Transverse colon (tissue), 4 donors: ENCODE data around the gene SMIM22. TPM values are rescaled to one million over a fixed set of nuclear protein-coding genes. Genes with fewer than 3 reads are reported as not detected.

Experiments
- DNase-seq: peaks from one replicate; pipeline ENCODE4 v3.0.0-alpha.2; 2019
- H3K27ac ChIP-seq, 4 donors: fragments of 200-600 bp; sonication (generic); 2 replicates each; pipeline ENCODE4 v1.5.1; 2016 to 2018; ENCODE audit warnings: inconsistent platforms in 4 of 4
- H3K27me3 ChIP-seq: fragments of 200-600 bp; sonication (generic); 2 replicates; pipeline ENCODE4 v1.5.1; 2017; ENCODE audit warnings: inconsistent platforms
- H3K36me3 ChIP-seq, 4 donors: fragments of 200-600 bp; sonication (generic); 2 replicates each; pipeline ENCODE4 v1.5.1; 2017 to 2019; ENCODE audit warnings: inconsistent platforms in 4 of 4
- H3K4me1 ChIP-seq, 4 donors: fragments of 200-600 bp; sonication (generic); 2 replicates each; pipeline ENCODE4 v1.5.1; 2017 to 2020; ENCODE audit warnings: inconsistent platforms in 4 of 4
- H3K4me3 ChIP-seq, 4 donors: fragments of 200-600 bp; sonication (generic); 1 replicate in 1 of 4; 2 replicates in 3 of 4; pipeline versions ENCODE4 v1.5.1 to v1.6.1; 2017 to 2019; ENCODE audit warnings: inconsistent platforms in 4 of 4
- H3K9me3 ChIP-seq, 2 donors: fragments of 200-600 bp; sonication (generic); 2 replicates each; pipeline ENCODE4 v1.5.1; 2017 to 2019; ENCODE audit warnings: inconsistent platforms in 2 of 2
- EP300 ChIP-seq: sonication (generic); formaldehyde crosslinking; IDR thresholded peaks from one replicate; pipeline ENCODE4 v1.6.1; 2017; ENCODE audit warnings: antibody characterized with exemption, low read depth
- POLR2A ChIP-seq: fragments of 450-650 bp; IDR thresholded peaks from one replicate; pipeline ENCODE4 v1.6.1; 2016; ENCODE audit warnings: antibody characterized with exemption, mild to moderate bottlenecking, moderate library complexity
- POLR2AphosphoS5 ChIP-seq, 3 donors: sonication (generic); formaldehyde crosslinking; IDR thresholded peaks; one replicate each; pipeline ENCODE4 v1.6.1; 2016; ENCODE audit warnings: antibody characterized with exemption in 3 of 3
- WGBS, 2 donors: methylation state at CpG; one replicate each; pipeline ENCODE4 v1.1.5; 2018; ENCODE audit warnings: low coverage in 1 of 2; 5-methylcytosine and 5-hydroxymethylcytosine counted together
- in situ Hi-C, 4 donors: fragments of 200-750 bp; cut with MboI; loops; one replicate each; pipeline versions ENCODE4 v1.15.0 to v1.15.1; 2017; ENCODE audit warnings: low sequenced_read_pairs in 3 of 4, low pct_ligation_motif_present in 1 of 4, low pct_unique_long_range_greater_than_20kb in 1 of 4
- intact Hi-C: fragments of 100-400 bp; cut with DNase I; formaldehyde crosslinking; loops from one replicate; pipeline ENCODE4 v1.15.1; 2023; ENCODE audit warnings: low total_unique reads
- total RNA-seq, 4 donors: library from RNA; depleted of rRNA; stranded (reverse); fragments of >200 nt; gene quantifications; one replicate each; pipeline ENCODE4 v1.1.0, GENCODE V29; 2016
- TF ChIP-seq, protein P1 (sequence below), 5 experiments: fragments of 200-600 bp in 3 of 5; fragments of 450-650 bp in 2 of 5; sonication (generic) in 3 of 5; IDR thresholded peaks; 1 replicate in 2 of 5; 2 replicates in 3 of 5; pipeline ENCODE4 v1.5.1; 2016 to 2017; ENCODE audit warnings: antibody characterized with exemption in 5 of 5, inconsistent platforms in 3 of 5, mild to moderate bottlenecking in 2 of 5, moderate library complexity in 1 of 5

The SMIM22 gene
- total RNA-seq, 4 donors from 2014 or later = 88.0 to 450 (median 252) TPM

DNA sequence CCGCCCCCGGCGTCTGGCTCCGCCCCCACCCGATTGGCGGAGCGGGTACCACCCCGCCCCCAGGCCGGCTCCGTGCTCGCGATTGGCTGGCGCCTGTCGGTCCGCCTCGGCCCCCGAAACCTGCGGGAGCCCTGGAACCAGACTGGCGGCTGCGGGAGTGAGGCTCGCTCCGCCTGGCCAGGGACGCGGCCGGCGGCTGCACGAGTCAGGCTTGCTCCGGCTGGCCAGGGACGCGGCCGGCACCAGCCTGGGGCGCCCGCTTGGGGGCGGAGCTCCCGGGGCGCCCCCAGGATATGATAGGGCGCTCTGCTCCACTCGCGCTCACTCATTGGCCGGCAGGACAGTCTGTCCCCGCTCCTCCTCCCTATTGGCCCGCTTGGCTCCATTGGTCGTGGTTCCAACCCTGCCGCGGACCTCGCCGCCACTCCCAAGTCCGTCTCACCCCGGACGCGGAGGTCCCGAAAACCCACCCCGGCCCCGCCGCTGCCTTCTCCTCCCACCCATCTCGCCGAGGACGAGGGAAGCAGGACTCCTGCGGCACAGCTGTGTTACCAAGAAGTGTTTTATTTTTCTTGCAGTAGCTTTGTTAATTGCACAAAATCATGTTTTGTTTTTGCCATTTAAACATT, 7.6 kb downstream of the SMIM22 start:
- Histone ChIP-seq H3K9me3 (no peaks in the 10 kb centered on the region), H3K27ac (peak overlapping the region; percentile 88 to 97 (median 93)), H3K4me3 (peak overlapping the region; percentile 59 to 83 (median 78)), H3K36me3 (peaks cover 0 to 25% (median 4%) of the 10 kb centered on the region in 4 donors), H3K27me3 (no peaks in the 10 kb centered on the region), H3K4me1 (peaks cover 11 to 36% (median 30%) of the 10 kb centered on the region in 4 donors)
- 1% methylated on average over 51 of the region's 59 CpGs; no CpG with 5 or more reads in 1 of the 2 donors for WGBS, 2 donors
- intact Hi-C loops = loop anchor here (5.0 kb wide), 1 partner anchor 35 kb away; the partner anchor contains the start of gene ZNF500
- in situ Hi-C loops = no loop called here
- DNase-seq = peak; percentile 93
- TF ChIP-seq POLR2AphosphoS5 (IDR thresholded peaks at IDR 0.05) (peak in 2 of 3 donors; percentile 65 to 81), POLR2A (no peak), EP300 (no peak)
- TF ChIP-seq, protein P1, sequence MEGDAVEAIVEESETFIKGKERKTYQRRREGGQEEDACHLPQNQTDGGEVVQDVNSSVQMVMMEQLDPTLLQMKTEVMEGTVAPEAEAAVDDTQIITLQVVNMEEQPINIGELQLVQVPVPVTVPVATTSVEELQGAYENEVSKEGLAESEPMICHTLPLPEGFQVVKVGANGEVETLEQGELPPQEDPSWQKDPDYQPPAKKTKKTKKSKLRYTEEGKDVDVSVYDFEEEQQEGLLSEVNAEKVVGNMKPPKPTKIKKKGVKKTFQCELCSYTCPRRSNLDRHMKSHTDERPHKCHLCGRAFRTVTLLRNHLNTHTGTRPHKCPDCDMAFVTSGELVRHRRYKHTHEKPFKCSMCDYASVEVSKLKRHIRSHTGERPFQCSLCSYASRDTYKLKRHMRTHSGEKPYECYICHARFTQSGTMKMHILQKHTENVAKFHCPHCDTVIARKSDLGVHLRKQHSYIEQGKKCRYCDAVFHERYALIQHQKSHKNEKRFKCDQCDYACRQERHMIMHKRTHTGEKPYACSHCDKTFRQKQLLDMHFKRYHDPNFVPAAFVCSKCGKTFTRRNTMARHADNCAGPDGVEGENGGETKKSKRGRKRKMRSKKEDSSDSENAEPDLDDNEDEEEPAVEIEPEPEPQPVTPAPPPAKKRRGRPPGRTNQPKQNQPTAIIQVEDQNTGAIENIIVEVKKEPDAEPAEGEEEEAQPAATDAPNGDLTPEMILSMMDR (IDR thresholded peaks at IDR 0.05) = peak in 4 of 5 experiments; percentile 14 to 54 (median 25)

DNA sequence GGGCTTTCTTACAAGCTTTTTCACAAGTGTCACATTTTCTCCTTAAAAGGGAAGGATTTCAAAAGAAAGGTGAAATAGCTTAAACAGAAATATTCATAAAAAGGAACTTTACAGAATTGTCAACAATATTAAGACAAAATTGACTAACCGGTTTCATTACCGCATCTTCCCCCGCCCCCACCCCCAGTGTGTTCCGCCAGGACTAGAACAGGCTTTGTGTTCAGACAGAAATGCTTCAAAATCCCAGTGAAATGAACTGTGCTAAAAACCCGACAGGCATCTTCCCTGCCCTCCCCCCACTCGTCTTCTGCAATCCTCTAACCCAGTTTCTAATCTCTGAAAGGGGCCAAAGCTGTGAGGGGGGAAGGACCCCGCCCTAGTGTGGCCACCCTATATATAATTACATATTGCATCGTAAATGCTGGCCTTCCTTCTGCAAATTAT, 8.3 kb downstream of the SMIM22 start:
- Histone ChIP-seq H3K9me3 (no peaks in the 10 kb centered on the region), H3K4me3 (peak overlapping the region in 2 of 4 donors; percentile 77 to 83), H3K27ac (peak overlapping the region; percentile 88 to 97 (median 93)), H3K27me3 (no peaks in the 10 kb centered on the region), H3K4me1 (peaks cover 11 to 36% (median 30%) of the 10 kb centered on the region in 4 donors), H3K36me3 (peaks cover 0 to 29% (median 4%) of the 10 kb centered on the region in 4 donors)
- TF ChIP-seq POLR2AphosphoS5 (IDR thresholded peaks at IDR 0.05) = no peak
- TF ChIP-seq EP300 = no peak
- TF ChIP-seq, protein P1 (IDR thresholded peaks at IDR 0.05) = no peak
- no peak for TF ChIP-seq POLR2A
- no peak for DNase-seq
- WGBS, 2 donors = 56% methylated on average over 6 to 8 of the region's 8 CpGs
- in situ Hi-C loops = no loop called here
- intact Hi-C loops = loop anchor here (5.0 kb wide), 1 partner anchor 36 kb away; the partner anchor contains the start of gene ZNF500

DNA sequence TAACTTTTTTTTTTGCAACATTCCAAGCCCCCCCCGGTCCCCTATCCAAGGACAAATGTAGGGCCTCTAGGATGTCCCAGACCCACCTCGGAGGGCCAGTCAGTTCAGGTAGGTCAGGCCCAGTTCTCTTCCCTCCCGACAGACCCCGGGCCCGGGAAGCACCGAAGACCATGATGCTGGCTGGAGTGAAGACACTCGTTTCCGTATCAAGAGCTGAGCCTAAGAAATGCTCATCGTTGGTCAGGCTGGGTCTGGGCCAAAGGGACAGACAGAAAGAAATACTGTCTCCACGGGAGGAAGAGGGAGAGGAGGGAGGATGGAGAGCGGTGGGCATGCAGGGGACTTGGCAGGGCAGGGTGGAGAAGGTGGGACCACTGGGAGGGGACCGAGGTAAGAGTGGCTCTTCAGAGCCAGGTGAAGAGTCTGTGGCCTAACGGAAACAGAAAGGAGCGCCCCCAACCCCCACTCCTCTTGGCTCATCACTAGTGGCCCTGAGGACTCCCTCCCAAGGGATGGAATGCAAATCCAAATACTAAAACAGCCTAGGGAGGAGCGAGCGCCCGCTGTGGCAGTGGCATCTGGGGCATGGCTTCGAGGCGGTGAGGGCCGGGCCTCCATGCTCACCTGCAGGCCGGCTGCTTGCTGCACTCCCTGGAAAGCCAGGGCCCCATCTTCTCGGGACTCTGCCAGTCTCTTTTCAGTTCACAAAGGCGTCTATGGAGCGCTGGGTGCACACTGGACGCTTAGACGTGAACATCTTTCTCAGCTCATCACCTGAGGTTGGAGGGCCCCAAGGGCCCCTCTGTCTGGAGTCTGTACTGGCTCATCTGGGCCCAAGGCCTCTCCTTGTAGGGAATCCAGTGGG, 9.0 kb downstream of the SMIM22 start:
- no peaks in the 10 kb centered on the region for H3K27me3 ChIP-seq
- in situ Hi-C loops = no loop called here
- H3K9me3 ChIP-seq = no peaks in the 10 kb centered on the region
- intact Hi-C loops = loop anchor here (5.0 kb wide), 1 partner anchor 37 kb away; the partner anchor contains the start of gene ZNF500
- no peak overlapping the region for H3K4me3 ChIP-seq
- TF ChIP-seq POLR2A = peak; percentile 13
- TF ChIP-seq, protein P1 (IDR thresholded peaks at IDR 0.05) = no peak
- H3K36me3 ChIP-seq = peaks cover 0 to 36% (median 6%) of the 10 kb centered on the region in 4 donors
- 80 to 87% methylated on average over 1 to 26 of the region's 26 CpGs for WGBS, 2 donors
- DNase-seq = no peak
- H3K27ac ChIP-seq = peak overlapping the region in 3 of 4 donors; percentile 45 to 97 (median 94)
- peaks cover 11 to 36% (median 30%) of the 10 kb centered on the region in 4 donors for H3K4me1 ChIP-seq

DNA sequence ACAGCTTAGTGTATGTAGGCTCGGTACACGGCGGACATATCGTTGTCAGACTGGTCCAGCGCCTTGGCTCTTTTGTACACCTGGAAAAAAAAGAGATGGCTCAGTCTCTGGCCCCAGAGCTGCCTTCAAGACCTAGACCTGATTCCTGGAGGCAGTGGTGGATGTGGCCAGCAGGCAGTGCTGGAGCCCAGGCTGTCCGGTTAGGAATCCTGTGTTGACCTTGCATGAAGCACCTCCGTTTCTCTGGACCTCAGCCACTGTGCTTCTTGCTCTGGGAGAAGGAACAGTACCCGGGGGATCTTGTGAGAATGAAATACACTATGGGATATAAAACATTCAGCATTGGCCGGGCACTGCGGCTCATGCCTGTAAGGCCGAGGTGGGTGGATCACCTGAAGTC, 10.1 kb downstream of the SMIM22 start:
- in situ Hi-C loops = no loop called here
- peaks cover 0 to 47% (median 12%) of the 10 kb centered on the region in 4 donors for H3K36me3 ChIP-seq
- H3K27ac ChIP-seq = no peak overlapping the region
- H3K4me1 ChIP-seq = peaks cover 11 to 31% (median 26%) of the 10 kb centered on the region in 4 donors
- H3K27me3 ChIP-seq = no peaks in the 10 kb centered on the region
- no peak for DNase-seq
- intact Hi-C loops = no loop called here
- H3K4me3 ChIP-seq = no peak overlapping the region
- WGBS, 2 donors = 87 to 89% methylated on average over 5 to 11 of the region's 11 CpGs
- TF ChIP-seq EP300 = no peak
- TF ChIP-seq, protein P1 (IDR thresholded peaks at IDR 0.05) = no peak
- TF ChIP-seq POLR2A = no peak
- TF ChIP-seq POLR2AphosphoS5 (IDR thresholded peaks at IDR 0.05) = no peak
- no peaks in the 10 kb centered on the region for H3K9me3 ChIP-seq
